ENCODE data around the gene PABPN1. TPM values are rescaled to one million over a fixed set of nuclear protein-coding genes. Genes with fewer than 3 reads are reported as not detected.

The PABPN1 gene
- total and polyA plus RNA-seq, 2 of the 13 experiments (the other 11 are each of a cell fraction or from before 2014, with no cell fraction given): 233 to 524 TPM

DNA sequence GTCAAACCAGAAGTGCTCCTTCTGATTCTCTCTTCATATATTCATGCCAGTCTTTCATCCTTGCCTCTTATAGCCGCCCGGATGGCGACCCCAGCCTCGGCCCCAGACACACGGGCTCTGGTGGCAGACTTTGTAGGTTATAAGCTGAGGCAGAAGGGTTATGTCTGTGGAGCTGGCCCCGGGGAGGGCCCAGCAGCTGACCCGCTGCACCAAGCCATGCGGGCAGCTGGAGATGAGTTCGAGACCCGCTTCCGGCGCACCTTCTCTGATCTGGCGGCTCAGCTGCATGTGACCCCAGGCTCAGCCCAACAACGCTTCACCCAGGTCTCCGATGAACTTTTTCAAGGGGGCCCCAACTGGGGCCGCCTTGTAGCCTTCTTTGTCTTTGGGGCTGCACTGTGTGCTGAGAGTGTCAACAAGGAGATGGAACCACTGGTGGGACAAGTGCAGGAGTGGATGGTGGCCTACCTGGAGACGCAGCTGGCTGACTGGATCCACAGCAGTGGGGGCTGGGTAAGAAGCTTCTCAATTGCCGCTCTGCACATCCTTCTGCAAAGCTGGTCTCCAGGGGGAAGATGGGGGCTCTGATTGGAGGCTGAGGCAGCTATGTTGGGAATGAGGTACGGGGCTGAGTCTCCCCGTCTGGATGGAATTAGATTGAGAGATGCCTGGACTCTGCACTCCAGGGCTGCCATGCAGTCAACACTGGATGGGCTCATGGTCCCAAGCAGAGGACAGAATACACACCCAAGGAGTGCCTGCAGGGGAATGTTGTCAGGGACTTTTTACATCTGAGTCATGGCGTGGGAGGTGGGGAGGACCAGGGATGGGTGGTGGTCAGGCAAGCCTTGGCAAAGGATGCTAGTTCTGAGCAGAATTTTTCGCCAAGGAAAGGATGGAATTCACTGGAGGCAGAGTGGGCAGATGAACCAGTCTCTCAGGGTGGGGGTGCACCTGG lies 13.3 kb upstream of the PABPN1 start (continued):
- TF ChIP-seq TBX3 (IDR thresholded peaks at IDR 0.05; ENCODE audit: borderline replicate concordance) (no peak), EEA1 (CRISPR knock-in tag; IDR thresholded peaks at IDR 0.05; ENCODE audit: borderline replicate concordance) (0 out of 2 replicates have a peak, but pooled peaks have one; percentile 46), KDM5B (CRISPR knock-in tag; IDR thresholded peaks at IDR 0.05; ENCODE audit: borderline replicate concordance) (peak; percentile 61; the same call in 1 of the 2 replicates), ZFAT (CRISPR knock-in tag; conservative IDR thresholded peaks at IDR 0.05) (no peak), PCBP1 (IDR thresholded peaks at IDR 0.05; ENCODE audit: borderline replicate concordance, low read depth, low read length) (no peak), RXRB (CRISPR knock-in tag; IDR thresholded peaks at IDR 0.05; ENCODE audit: borderline replicate concordance) (no peak), NFE2 (CRISPR knock-in tag; IDR thresholded peaks at IDR 0.05) (no peak), ZBTB8A (CRISPR knock-in tag; IDR thresholded peaks at IDR 0.05; ENCODE audit: borderline replicate concordance, low read depth) (no peak), AHR (CRISPR knock-in tag; IDR thresholded peaks at IDR 0.05) (no peak), NR2F6 (IDR thresholded peaks at IDR 0.05) (no peak), NR2F6 (CRISPR knock-in tag; IDR thresholded peaks at IDR 0.05) (no peak), PTBP1 (IDR thresholded peaks at IDR 0.05; ENCODE audit: low read depth, low read length, poor library complexity, severe bottlenecking) (peak; percentile 94), ZMYM2 (CRISPR knock-in tag; IDR thresholded peaks at IDR 0.05) (0 out of 2 replicates have a peak, but pooled peaks have one; percentile 61), ZNF724P (CRISPR knock-in tag; IDR thresholded peaks at IDR 0.05; ENCODE audit: borderline replicate concordance) (no peak), KDM2A (CRISPR knock-in tag; IDR thresholded peaks at IDR 0.05; ENCODE audit: borderline replicate concordance, low read depth) (no peak), NR1H2 (CRISPR knock-in tag; IDR thresholded peaks at IDR 0.05; ENCODE audit: borderline replicate concordance, low read depth) (no peak), SETDB1 (CRISPR knock-in tag; IDR thresholded peaks at IDR 0.05; ENCODE audit: borderline replicate concordance) (no peak), CCDC6 (CRISPR knock-in tag; IDR thresholded peaks at IDR 0.05) (no peak), SAP130 (CRISPR knock-in tag; IDR thresholded peaks at IDR 0.05; ENCODE audit: low read depth) (no peak), YEATS2 (CRISPR knock-in tag; IDR thresholded peaks at IDR 0.05; ENCODE audit: borderline replicate concordance) (no peak)
- TF ChIP-seq, protein P1, sequence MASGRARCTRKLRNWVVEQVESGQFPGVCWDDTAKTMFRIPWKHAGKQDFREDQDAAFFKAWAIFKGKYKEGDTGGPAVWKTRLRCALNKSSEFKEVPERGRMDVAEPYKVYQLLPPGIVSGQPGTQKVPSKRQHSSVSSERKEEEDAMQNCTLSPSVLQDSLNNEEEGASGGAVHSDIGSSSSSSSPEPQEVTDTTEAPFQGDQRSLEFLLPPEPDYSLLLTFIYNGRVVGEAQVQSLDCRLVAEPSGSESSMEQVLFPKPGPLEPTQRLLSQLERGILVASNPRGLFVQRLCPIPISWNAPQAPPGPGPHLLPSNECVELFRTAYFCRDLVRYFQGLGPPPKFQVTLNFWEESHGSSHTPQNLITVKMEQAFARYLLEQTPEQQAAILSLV (CRISPR knock-in tag; IDR thresholded peaks at IDR 0.05; ENCODE audit: borderline replicate concordance): no peak
- TF ChIP-seq, protein P2, sequence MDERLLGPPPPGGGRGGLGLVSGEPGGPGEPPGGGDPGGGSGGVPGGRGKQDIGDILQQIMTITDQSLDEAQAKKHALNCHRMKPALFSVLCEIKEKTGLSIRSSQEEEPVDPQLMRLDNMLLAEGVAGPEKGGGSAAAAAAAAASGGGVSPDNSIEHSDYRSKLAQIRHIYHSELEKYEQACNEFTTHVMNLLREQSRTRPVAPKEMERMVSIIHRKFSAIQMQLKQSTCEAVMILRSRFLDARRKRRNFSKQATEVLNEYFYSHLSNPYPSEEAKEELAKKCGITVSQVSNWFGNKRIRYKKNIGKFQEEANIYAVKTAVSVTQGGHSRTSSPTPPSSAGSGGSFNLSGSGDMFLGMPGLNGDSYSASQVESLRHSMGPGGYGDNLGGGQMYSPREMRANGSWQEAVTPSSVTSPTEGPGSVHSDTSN (CRISPR knock-in tag; IDR thresholded peaks at IDR 0.05): no peak
- TF ChIP-seq, protein P3, sequence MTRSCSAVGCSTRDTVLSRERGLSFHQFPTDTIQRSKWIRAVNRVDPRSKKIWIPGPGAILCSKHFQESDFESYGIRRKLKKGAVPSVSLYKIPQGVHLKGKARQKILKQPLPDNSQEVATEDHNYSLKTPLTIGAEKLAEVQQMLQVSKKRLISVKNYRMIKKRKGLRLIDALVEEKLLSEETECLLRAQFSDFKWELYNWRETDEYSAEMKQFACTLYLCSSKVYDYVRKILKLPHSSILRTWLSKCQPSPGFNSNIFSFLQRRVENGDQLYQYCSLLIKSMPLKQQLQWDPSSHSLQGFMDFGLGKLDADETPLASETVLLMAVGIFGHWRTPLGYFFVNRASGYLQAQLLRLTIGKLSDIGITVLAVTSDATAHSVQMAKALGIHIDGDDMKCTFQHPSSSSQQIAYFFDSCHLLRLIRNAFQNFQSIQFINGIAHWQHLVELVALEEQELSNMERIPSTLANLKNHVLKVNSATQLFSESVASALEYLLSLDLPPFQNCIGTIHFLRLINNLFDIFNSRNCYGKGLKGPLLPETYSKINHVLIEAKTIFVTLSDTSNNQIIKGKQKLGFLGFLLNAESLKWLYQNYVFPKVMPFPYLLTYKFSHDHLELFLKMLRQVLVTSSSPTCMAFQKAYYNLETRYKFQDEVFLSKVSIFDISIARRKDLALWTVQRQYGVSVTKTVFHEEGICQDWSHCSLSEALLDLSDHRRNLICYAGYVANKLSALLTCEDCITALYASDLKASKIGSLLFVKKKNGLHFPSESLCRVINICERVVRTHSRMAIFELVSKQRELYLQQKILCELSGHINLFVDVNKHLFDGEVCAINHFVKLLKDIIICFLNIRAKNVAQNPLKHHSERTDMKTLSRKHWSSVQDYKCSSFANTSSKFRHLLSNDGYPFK (CRISPR knock-in tag; IDR thresholded peaks at IDR 0.05; ENCODE audit: borderline replicate concordance): 0 out of 2 replicates have a peak, but pooled peaks have one; percentile 34
- TF ChIP-seq, protein P4, sequence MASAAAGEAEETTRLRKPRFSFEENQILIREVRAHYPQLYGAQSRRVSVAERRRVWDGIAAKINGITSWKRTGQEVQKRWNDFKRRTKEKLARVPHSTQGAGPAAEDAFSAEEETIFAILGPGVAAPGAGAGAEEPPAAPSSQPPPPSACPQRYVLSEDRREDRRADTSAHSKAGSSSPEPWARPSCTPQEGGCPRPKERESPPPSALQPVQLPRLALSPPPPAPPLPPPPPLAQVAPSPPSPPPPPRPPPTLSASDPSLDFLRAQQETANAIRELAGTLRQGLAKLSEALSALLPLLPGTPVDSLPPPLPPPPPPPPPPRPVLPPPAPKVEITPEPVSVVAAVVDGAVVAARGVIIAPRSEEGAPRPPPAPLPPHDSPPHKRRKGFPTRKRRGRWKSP (CRISPR knock-in tag; IDR thresholded peaks at IDR 0.05): no peak
